HG03460 (cell line): ENCODE measurements around the gene CATSPER1.

ENCODE experiments used
- ATAC-seq: cut with Tn5 transposase; IDR thresholded peaks from one replicate; pipeline ENCODE4 v1.9.1; 2021; ENCODE audit not compliant: unreplicated experiment

CATSPER1 gene

GRCh38 chr11:66026017-66026529 lies at the start of gene CATSPER1:
Gene CATSPER1, minus strand, starts transcription at chr11:66026479. Its CDS starts 100 bp downstream, at chr11:66026379.
- ATAC-seq, result no peak

GRCh38 chr11:66075273-66075672 lies 49.0 kb upstream of the CATSPER1 start:
- no peak for ATAC-seq

GRCh38 chr11:66073669-66074068 lies 47.4 kb upstream of the CATSPER1 start:
- no peak for ATAC-seq

GRCh38 chr11:66072518-66072917 lies 46.2 kb upstream of the CATSPER1 start:
- no peak for ATAC-seq

GRCh38 chr11:66072081-66072480 lies 45.8 kb upstream of the CATSPER1 start:
- no peak for ATAC-seq

- ATAC-seq, result no peak
Observed at GRCh38 chr11:66071381-66071801, 45.1 kb upstream of the CATSPER1 start.

- peak; percentile 12 for ATAC-seq
Observed at GRCh38 chr11:66070604-66071380, 44.5 kb upstream of the CATSPER1 start.

- ATAC-seq, result peak; percentile 41
Observed at GRCh38 chr11:66069715-66070603, 43.7 kb upstream of the CATSPER1 start, which contains the start of gene PACS1. Gene PACS1, plus strand, starts transcription at chr11:66070272. Its CDS starts 215 bp downstream, at chr11:66070487.

GRCh38 chr11:66068923-66069714 lies 42.8 kb upstream of the CATSPER1 start:
- peak; percentile 16 for ATAC-seq

- no peak for ATAC-seq
Observed at GRCh38 chr11:66068154-66068821, 42.0 kb upstream of the CATSPER1 start.

- no peak for ATAC-seq
Observed at GRCh38 chr11:66067640-66068039, 41.4 kb upstream of the CATSPER1 start.

GRCh38 chr11:66066751-66067150 lies 40.5 kb upstream of the CATSPER1 start:
- no peak for ATAC-seq

GRCh38 chr11:66064571-66064970 lies 38.3 kb upstream of the CATSPER1 start:
- no peak for ATAC-seq

- ATAC-seq, result no peak
Observed at GRCh38 chr11:66063900-66064299, 37.6 kb upstream of the CATSPER1 start.

GRCh38 chr11:66062408-66062807 lies 36.1 kb upstream of the CATSPER1 start:
- ATAC-seq, result no peak

GRCh38 chr11:66061268-66061667 lies 35.0 kb upstream of the CATSPER1 start:
- no peak for ATAC-seq

- no peak for ATAC-seq
Observed at GRCh38 chr11:66059966-66060680, 33.8 kb upstream of the CATSPER1 start.

- ATAC-seq, result no peak
Observed at GRCh38 chr11:66056501-66056900, 30.2 kb upstream of the CATSPER1 start.

- ATAC-seq, result no peak
Observed at GRCh38 chr11:66055021-66055420, 28.7 kb upstream of the CATSPER1 start.

GRCh38 chr11:66052664-66052982 lies 26.3 kb upstream of the CATSPER1 start:
- ATAC-seq, result no peak
